OCI-LY3 (cell line): ENCODE results near the gene S100A16.

Source experiments
- EZH2phosphoT487 ChIP-seq: fragments of 200-600 bp; shearing (Covaris generic); IDR thresholded peaks from 2 replicates; pipeline ENCODE4 v1.6.1; 2018; ENCODE audit warnings: antibody characterized with exemption, mixed run types, low read depth
- TF ChIP-seq, protein P1 (sequence below): fragments of 200-600, 300-600 bp; sonication (generic); IDR thresholded peaks from 2 replicates; pipeline ENCODE4 v1.5.1; 2014; ENCODE audit warnings: antibody characterized with exemption, low read length, low read depth

DNA sequence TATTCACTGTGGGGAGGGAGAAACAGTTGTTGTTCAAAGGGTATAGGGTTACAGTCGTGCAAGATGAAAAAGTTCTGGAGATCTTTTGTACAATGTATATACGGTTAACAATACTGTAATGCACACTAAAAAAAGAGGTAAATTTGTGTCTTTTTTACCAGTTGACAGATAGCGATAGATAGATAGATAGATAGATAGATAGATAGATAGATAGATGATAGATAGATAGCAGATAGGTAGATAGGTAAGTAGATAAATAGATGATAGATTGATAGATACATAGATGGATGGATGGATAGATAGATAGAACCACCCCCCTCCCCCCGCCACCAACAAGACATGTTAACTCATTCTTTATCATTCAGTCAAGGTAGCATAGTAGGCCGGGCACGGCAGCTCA lies 10.2 kb downstream of the S100A16 start:
- TF ChIP-seq, protein P1, sequence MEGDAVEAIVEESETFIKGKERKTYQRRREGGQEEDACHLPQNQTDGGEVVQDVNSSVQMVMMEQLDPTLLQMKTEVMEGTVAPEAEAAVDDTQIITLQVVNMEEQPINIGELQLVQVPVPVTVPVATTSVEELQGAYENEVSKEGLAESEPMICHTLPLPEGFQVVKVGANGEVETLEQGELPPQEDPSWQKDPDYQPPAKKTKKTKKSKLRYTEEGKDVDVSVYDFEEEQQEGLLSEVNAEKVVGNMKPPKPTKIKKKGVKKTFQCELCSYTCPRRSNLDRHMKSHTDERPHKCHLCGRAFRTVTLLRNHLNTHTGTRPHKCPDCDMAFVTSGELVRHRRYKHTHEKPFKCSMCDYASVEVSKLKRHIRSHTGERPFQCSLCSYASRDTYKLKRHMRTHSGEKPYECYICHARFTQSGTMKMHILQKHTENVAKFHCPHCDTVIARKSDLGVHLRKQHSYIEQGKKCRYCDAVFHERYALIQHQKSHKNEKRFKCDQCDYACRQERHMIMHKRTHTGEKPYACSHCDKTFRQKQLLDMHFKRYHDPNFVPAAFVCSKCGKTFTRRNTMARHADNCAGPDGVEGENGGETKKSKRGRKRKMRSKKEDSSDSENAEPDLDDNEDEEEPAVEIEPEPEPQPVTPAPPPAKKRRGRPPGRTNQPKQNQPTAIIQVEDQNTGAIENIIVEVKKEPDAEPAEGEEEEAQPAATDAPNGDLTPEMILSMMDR = no peak
- TF ChIP-seq EZH2phosphoT487 = no peak
